GM19397 (cell line): Measurements from ENCODE around the gene ZNF226.
"Not testable (repeated sequence)": the region's sequence is repeated elsewhere in the genome, so short reads cannot be mapped to it uniquely, and the experiment has no call there.

Experiments
- ATAC-seq: cut with Tn5 transposase; IDR thresholded peaks from one replicate; pipeline ENCODE4 v1.9.1; 2021; ENCODE audit warnings: mild to moderate bottlenecking, moderate library complexity; ENCODE audit not compliant: unreplicated experiment

The ZNF226 gene

GRCh38 chr19:44164673-44165512 lies at the start of gene ZNF226:
Gene ZNF226 (plus strand): TSS chr19:44165100. CDS start chr19:44170081, 4,981 bp downstream.
- ATAC-seq, result peak; percentile 91

DNA sequence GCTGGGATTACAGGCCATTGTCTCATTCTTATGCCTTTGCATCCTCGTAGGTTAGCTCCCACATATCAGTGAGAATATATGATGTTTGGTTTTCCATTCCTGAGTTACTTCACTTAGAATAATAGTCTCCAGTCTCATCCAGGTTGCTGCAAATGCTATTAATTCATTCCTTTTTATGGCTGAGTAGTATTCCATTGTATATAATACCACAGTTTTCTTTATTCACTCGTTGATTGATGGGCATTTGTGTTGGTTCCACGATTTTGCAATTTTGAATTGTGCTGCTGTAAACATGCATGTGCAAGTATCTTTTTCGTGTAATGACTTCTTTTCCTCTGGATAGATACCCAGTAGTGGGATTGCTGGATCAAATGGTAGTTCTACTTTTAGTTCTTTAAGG lies 43.7 kb upstream of the ZNF226 start:
- ATAC-seq, result not testable (repeated sequence)

DNA sequence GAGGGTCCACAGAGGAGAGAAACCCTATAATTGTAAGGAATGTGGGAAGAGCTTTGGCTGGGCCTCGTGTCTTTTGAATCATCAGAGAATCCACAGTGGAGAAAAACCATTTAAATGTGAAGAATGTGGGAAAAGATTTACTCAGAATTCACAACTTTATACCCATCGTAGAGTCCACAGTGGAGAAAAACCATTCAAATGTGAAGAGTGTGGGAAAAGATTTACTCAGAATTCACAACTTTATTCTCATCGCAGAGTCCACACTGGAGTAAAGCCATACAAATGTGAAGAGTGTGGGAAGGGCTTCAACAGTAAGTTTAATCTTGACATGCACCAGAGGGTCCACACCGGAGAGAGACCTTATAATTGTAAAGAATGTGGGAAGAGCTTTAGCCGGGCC lies 32.9 kb upstream of the ZNF226 start:
- ATAC-seq, result no peak

DNA sequence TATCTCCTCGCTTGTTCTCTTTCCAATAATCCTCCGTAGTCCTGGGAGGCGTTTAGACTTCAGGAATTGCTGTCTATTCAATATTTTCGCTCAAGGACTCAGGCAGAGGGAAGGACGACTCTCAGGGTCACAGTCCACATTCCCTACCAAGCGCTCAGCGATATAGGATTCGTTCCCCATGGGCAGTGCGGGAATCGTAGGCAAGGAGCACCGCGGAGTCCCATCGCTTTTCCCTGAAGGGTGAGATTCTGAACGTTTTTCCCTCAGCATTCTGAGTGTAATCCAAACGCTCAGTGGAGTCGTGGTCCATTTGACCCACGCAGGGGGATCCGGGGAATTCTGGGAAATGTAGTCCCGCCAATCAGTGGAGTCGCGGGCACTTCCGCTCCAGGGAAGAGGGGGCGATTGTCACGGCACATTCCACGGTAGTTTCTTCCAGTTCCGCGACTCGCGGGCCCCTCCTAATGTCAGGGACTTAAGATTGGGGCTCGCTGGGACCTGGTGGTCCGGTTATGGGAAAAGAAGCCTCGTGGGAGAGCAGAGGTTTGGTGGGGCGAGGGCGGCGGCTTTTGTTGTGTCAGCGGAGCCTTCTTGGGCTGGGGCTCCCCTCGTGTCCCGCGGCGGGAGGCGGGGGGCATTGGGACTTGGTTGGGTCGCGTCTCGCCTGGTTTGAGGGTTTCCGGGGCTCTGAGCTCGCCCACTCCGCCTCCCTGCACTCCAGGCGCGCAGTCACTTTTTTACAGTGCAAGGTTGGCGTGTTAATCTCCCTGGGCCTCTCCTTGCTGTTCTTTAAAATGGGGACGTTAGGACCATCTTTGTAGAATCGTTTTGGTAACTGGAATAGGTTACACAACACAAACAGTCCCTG lies 23.5 kb upstream of the ZNF226 start, which contains the start of gene ZNF234:
TSS of gene ZNF234 (plus strand) at position 364 of the 868 bp plus-strand sequence. CDS start 3,079 bp downstream, outside the sequence.
- ATAC-seq, result peak; percentile 87

DNA sequence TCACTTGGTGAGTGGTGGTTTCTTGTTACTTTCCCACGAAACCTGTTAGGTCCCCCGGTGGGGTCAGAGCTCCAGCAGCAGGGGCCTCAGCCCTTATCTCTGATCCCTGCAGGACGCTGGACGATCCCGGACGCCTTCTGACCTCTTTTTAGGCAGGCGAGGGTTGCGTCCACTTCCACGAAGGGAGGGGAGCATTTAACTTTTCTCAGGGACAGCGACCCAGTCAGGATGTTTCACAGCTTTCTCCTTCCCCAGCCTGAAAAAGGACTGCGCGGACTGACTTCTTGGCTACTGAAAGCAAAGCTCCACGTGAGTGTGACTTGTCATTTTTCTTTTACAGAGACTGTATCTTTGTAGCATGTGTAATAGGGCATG lies 22.9 kb upstream of the ZNF226 start:
- ATAC-seq, result no peak

DNA sequence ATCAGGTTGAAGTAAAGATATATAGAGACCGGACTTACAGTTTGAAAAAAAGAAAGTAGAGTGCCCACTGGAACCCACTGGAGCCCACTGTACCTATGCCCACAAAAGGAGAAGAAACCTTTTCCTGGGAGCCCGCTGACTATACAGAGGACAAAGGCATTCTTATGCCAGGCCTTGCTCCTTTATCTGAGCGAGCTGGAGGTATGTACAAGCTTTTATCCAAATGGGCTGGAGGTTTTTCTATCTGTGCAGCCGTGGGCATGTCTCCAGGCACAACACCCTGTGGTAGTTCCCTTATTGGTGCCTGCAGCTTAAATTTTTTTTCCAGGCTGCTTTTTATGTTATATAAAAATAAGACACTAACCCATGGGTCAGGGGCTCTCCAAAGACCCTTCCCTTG lies 15.1 kb upstream of the ZNF226 start:
- ATAC-seq, result no peak

GRCh38 chr19:44151491-44151890 lies 13.4 kb upstream of the ZNF226 start:
- ATAC-seq, result no peak

GRCh38 chr19:44156475-44156874 lies 8.4 kb upstream of the ZNF226 start:
- ATAC-seq, result no peak

DNA sequence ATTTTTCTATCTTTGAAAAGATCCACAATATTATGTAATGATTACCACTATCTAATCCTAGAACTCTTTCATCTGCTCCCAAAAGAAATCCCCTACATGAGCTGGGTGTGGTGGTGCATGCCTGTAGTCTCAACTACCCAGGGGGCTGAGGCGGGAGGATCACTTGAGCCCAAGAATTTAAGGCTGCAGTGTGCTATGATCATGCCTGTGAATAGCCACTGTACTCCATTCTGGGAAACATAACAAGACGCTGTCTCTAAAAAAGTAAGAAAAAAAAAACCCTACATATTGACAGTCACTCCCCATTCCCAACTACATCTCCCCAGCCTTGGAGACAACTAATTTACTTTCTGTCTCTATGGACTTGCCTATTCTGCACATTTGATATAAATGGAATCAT lies 1.1 kb upstream of the ZNF226 start:
- ATAC-seq, result no peak

DNA sequence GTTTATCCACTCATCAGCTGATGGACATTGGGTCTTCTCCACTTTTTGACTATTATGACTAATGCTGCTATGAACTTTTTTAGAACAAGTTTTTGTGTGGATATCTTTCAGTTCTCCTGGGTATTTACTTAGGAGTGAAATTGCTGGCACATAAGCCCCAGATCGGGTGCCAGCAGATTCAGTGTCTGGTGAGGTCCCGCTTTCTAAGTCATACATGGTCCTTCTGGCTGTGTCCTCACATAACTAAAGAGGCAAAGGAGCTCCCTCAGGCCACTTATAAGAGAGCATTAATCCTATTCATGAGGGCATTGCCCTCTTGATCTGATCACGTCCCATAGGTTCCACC lies 600 bp upstream of the ZNF226 start:
- peak; percentile 5 for ATAC-seq

- ATAC-seq, result not testable (repeated sequence)
These were observed 5.8 kb downstream of the ZNF226 start for GRCh38 chr19:44170660-44171059.

DNA sequence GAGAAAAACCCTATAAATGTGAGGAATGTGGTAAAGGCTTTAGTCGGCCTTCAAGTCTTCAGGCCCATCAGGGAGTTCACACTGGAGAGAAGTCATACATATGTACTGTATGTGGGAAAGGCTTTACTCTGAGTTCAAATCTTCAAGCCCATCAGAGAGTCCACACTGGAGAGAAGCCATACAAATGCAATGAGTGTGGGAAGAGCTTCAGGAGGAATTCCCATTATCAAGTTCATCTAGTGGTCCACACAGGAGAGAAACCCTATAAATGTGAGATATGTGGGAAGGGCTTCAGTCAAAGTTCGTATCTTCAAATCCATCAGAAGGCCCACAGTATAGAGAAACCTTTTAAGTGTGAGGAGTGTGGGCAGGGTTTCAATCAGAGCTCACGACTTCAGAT lies 11.7 kb downstream of the ZNF226 start:
- no peak for ATAC-seq

DNA sequence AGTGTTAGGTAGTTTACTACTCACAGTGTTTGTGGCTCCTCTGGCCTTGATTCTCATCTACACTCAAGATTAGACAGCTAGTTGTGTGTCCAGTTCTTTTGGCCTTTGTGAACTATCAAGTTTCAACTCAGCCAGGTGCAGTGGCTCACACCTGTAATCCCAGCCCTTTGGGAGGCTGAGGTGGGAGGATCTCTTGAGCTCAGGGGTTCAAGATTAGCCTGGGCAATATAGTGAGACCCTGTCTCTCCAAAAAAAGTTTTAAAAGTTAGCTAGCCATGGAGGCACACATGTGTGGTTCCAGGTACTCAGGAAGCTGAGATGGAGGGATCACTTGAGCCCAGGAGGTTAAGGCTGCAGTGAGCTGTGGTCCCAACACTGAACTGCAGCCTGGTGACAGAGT lies 16.1 kb downstream of the ZNF226 start:
- ATAC-seq, result no peak

GRCh38 chr19:44182145-44182544 lies 17.2 kb downstream of the ZNF226 start:
- ATAC-seq, result no peak

GRCh38 chr19:44190020-44190419 lies 25.1 kb downstream of the ZNF226 start:
- ATAC-seq, result no peak

GRCh38 chr19:44192127-44192526 lies 27.2 kb downstream of the ZNF226 start:
- ATAC-seq, result no peak

DNA sequence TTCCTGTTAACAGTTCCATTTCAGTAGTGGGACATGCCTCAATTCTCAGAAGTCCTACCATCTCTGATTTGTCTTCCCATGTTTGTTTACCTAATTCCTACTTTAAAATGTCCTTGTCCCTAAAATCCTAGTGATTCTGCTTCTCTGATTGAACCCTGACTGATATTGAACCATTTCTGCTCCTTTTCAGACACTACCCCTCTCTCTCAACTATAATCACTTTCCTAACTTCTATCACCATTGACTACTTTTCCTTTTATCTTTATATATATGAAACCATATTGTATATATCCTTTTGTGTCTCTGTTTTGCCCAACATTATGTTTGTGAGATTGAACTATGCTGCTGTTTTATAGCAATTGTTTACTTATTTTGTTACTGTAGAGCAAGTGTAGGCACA lies 31.9 kb downstream of the ZNF226 start:
- no peak for ATAC-seq

- no peak for ATAC-seq
These were observed 37.6 kb downstream of the ZNF226 start for GRCh38 chr19:44202470-44202869.

GRCh38 chr19:44202974-44203373 lies 38.1 kb downstream of the ZNF226 start:
- ATAC-seq, result no peak

DNA sequence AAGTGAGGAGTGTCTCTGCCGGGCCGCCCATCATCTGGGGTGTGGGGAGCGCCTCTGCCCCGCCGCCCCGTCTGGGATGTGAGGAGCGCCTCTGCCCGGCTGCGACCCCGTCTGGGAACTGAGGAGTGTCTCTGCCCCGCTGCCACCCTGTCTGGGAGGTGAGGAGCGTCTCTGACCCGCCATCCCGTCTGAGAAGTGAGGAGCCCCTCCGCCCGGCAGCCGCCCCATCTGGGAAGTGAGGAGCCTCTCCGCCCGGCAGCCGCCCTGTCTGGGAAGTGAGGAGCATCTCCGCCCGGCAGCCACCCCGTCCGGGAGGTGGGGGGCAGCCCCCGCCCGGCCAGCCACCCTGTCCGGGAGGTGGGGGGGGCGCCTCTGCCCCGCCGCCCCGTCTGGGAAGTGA lies 39.0 kb downstream of the ZNF226 start:
- ATAC-seq, result not testable (repeated sequence)

DNA sequence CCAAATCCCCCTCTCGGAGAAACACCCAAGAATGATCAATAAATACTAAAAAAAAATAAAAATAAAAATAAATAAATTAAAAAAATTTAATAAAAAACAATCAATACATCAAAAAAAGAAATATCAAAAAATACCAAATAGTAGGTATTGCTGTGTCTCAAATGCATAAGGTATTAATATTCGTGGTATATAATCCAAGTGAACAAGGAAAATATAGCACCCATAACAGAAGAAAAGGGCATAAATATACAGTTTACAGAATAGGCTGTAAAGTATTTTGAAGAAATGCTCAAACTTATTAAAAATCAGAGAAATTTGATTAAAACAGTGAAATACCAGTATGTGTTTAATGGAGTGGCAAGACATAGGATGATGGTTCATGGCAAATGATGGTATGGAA lies 39.9 kb downstream of the ZNF226 start:
- no peak for ATAC-seq
